Stimulated activated CD8-positive, alpha-beta memory T cell treated with anti-CD3 and anti-CD28 coated beads, Interleukin-7, amount 100 ng/mL, for 48 hours (primary cell): Measurements from ENCODE around the gene NBPF12.
"Not testable (repeated sequence)": the region's sequence is repeated elsewhere in the genome, so short reads cannot be mapped to it uniquely, and the experiment has no call there.

ENCODE experiments used
- DNase-seq, 2 donors: peaks; one replicate each; pipeline ENCODE4 v3.0.0-alpha.2; 2020; ENCODE audit warnings: low read depth in 1 of 2; ENCODE audit errors: extremely low read depth in 1 of 2

Gene NBPF12

GRCh38 chr1:146938242-146938902, at the start of gene NBPF12:
Gene NBPF12, plus strand, starts transcription at chr1:146938324. Its CDS starts 21,820 bp downstream, at chr1:146960144.
- peak; percentile 69 to 76 for DNase-seq

DNA sequence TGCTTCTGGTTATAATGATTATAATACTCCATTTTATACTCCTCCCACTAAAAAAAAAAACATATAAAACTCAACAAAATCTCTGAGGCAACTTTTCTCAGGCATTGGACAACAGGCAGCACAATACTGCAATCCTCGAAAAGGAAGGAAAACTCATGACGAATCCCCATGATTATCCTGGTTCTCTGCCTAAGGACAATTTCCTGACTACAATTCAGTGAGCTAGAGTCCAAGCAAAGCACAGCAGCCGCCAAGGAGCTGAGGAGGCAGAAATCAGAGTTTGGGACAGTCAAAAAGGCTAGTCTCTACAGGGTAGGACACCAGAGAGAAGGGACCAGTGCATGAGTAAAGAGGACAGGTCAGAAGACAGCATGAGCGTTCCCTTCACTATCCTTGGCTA, 46.8 kb upstream of the NBPF12 start:
- DNase-seq, result not testable (repeated sequence)

- not testable (repeated sequence) for DNase-seq
These were observed 45.8 kb upstream of the NBPF12 start for GRCh38 chr1:146892331-146892730.

DNA sequence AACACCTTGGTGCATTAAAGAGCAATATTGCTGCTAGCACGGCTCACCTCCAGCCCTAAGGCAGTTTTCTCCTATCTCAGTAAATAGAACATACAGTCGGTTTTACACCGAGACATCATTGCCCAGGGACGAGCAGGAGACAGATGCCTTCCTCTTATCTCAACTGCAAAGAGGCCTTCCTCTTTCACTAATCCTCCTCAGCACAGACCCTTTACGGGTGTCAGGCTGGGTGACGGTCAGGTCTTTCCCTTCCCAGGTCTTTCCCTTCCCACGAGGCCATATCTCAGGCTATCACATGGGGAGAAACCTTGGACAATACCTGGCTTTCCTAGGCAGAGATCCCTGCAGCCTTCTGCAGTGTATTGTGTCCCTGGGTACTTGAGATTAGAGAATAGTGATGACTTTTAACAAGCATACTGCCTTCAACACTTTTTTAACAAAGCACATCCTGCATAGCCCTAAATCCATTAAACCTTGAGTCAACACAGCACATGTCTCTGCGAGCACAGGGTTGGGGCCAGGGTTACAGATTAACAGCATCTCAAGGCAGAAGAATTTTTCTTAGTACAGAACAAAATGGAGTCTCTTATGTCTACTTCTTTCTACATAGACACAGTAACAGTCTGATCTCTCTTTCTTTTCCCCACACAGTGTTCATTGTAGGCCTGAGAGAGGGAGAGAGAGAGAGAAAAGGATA, 30.4 kb upstream of the NBPF12 start:
- not testable (repeated sequence) for DNase-seq

- not testable (repeated sequence) for DNase-seq
These were observed 25.1 kb upstream of the NBPF12 start for GRCh38 chr1:146912975-146913374.

GRCh38 chr1:146920811-146921210, 17.3 kb upstream of the NBPF12 start:
- not testable (repeated sequence) for DNase-seq

GRCh38 chr1:146922614-146923013, 15.5 kb upstream of the NBPF12 start:
- not testable (repeated sequence) for DNase-seq

DNA sequence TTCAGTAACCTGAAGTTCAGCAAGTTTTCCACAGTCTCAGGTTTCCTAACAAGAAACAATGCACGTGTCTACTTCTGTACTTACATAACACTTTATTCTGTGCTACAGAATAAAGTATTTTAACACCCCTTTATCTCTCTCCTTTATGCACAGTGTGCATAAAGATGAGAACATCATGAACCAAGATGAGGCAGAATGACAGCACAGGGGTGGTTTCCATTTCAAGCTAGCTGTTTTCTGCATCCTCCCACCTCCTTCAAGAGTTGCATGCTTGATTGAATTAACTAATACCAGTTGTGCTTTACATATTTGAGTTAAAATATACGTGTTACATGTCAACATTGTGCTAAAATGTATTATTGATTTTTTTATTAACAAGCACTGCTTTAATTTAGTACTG, 14.0 kb upstream of the NBPF12 start:
- not testable (repeated sequence) for DNase-seq

DNA sequence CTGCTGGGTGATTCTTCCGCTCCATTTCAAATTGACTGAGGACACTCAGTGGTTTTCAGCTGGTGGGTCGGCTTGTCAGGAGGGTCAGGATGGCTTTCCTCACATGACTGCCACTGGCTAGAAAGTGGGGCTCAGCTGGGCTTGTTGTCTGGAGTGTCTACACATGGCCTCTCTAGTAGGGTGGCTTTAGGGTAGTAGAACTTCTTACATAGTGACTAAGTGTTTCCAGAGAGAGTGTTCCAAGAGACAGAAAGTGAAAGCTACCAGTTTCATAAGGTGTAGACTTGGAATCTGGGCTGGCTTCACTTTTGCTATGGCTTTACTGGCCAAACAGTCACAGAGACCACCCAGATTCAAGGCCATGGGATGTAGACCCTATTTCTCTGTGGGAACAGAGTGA, 11.7 kb upstream of the NBPF12 start:
- not testable (repeated sequence) for DNase-seq

DNA sequence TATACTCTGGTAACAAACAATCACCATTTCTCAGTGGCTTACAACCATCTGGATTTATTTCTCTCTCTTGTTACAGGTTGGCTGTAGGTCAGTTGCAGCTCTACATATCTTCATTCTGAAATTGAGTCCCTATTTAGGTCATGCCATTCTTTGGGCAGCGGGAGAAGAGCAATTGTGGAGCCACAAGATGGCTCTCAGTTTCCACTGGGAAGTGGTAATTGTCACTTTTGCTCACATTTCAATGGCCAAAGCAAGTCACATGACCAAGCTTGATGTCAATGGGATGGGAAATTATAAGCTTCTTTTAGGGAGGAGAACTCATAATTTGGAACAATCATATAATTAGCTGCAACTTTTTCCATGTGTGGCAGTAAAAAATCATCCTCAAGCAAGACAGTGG, 7.9 kb upstream of the NBPF12 start:
- not testable (repeated sequence) for DNase-seq

DNA sequence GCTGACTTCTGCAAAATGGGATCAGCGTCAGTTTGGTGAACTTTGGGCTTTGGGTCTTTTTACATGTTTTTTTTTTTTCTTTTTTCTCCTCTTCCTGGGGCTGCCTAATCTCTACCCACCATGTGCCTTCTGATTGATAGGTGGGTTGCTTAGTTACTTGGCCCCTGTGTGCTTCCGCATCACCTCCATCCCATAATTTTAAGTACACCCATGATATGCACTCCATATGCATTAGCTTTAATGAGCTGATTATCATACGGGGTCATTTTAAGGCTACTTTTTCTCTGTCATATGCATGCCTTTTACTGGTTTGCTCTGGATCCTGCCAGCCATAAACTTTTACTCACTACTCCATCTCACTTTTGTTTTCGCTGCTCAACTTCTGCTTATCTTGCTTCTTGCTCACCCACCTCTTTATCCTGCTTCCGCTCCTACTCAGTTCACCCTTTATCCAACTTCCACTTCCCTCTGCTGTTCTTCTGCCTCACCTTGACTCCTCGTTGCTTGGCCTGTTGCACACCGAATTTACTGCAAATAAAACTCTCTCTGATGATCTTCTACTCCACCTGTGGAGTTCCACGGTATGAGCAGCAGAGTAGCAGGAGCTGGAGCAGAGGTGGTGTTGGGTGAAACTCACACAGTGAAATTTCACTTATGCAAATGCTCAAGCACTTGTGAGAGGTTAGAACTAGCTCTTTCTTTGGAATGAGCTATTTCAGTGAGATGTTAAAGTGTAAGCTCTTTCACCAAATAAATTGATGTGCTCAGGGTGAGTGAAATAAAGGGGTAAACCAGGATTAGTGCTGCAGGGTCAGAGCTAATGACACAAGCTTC, 3.5 kb upstream of the NBPF12 start:
- not testable (repeated sequence) for DNase-seq

DNA sequence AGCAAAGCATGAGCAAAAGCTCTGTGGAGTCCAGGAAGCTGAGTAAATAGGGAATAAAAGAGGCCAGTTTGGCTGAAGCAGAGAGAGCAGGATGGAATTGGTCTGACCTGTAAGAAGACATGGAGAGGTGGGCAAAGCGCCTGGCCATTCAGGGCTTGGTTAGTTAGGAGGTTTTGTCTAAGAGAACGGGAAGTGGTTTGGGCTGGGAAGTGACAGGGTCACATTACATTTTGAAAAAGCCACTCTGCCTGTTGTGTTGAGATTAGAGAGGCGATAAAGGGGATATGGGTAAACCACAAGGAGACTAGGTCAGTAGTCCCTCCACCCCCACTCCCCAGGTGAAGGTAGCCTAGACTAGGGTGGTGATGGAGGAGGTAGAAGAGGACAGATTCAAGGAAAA, 662 bp upstream of the NBPF12 start:
- not testable (repeated sequence) for DNase-seq

DNA sequence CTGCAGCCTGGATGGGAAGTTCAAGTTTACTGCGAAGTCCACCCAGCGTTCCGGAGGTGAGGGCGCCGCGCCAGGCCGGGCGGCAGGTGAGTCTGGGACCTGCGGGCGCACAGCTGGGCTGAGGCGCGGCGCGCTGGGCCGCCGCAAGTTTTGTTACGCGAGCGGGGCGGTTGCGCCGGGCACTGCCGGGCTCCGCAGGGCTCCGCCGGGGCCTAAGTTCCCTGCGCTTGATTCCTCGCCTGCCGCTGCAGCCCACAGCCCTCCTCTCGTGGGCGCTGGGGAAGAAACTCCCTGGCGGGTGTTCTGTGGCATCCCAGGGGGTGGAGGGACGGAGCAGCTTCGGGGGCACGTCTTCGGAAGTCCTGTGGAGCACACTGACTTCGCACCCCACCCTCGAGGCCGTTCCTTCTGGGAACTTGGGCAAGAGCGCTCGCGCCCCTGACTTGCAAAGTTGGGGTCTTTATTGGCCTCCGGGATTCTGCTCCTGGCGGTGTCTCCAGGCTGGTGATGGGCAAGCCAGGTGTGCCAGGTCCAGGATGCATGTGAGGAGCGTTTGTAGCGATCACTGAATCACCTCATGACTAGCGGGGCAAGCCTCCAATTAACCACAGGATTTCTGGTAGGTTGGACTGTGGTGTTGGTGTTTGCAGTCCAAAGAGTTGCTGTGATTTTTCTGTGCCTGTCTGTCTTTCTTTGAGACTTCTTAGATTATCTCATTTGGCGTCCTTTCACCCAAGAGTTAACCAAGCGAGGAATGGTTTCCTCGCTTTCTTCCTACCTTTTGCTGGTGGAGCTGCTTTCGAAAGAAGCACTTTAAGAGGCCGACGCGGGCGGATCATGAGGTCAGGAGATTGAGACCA, 1.0 kb downstream of the NBPF12 start:
- DNase-seq, result not testable (repeated sequence)

DNA sequence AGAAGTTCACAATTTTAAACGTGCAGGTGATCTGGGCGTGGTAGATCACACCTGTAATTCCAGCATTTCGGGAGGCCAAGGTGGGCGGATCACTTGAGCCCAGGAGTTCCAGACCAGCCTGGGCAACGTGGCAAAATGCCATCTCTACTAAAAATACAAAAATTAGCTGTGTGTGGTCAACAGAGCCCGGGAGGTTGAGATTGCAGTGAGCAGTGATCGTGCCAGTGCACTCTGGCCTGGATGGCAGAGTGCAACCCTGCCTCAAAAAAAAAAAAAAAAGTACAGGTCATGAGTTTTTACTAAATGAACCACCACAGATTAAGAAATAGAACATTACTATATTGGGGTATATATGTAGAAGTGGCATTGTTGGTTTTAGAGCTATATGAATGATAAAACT, 2.2 kb downstream of the NBPF12 start:
- DNase-seq, result not testable (repeated sequence)

DNA sequence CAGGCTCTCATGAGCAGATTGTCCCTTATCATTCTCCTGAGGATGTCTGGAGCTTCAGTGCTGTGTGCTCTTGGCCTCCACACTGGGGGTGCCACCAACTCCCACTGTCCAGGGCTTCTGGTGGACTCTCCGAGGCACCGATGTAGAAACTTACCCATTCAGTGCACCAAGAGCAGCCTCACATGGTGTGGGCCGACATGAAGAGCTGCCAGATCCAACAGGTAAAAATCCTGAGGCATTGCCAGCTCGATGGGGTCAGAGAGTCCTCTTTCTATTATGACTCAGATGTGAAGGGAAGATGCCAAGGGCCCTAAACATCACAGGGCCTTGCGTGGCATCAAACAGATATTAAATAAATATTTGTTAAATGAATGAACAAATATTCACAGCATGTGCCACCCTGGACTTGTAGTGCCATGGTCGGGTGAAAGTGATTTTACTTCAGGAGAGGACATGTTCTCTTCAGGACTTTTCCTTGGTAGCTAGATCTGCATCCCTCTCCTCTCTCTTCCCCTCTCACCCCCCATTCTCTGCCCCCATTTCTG, 5.3 kb downstream of the NBPF12 start:
- DNase-seq, result not testable (repeated sequence)

GRCh38 chr1:146948127-146948526, 10.0 kb downstream of the NBPF12 start:
- not testable (repeated sequence) for DNase-seq

DNA sequence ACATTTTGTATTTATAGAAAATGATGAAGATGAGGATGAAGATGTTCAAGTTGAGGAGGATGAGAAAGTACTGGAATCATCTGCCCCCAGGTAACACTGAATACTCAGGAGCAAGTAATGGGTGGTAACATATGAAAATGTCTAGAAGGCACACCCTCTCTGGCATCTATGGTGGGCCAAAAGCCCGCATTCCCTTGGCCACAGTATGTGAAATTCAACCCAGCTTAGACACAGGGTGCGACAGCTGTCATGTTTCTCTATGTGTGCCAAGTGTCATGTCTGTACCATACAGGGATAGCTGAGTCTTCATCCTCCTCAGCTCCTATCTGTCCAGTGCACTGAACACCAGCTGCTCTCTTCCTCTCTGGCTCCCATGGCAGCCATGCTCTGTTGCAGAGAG, 26.2 kb downstream of the NBPF12 start:
- not testable (repeated sequence) for DNase-seq

- not testable (repeated sequence) for DNase-seq
These were observed 28.2 kb downstream of the NBPF12 start for GRCh38 chr1:146966351-146966750.

DNA sequence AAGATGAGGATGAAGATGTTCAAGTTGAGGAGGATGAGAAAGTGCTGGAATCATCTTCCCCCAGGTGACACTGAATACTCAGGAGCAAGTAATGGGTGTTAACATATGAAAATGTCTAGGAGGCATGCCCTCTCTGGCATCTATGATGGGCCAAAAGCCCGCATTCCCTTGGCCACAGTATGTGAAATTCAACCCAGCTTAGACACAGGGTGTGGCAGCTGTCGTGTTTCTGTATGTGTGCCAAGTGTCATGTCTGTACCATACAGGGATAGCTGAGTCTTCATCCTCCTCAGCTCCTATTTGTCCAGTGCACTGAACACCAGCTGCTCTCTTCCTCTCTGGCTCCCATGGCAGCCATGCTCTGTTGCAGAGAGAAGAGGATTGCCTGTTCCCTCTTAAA, 32.5 kb downstream of the NBPF12 start:
- DNase-seq, result not testable (repeated sequence)

DNA sequence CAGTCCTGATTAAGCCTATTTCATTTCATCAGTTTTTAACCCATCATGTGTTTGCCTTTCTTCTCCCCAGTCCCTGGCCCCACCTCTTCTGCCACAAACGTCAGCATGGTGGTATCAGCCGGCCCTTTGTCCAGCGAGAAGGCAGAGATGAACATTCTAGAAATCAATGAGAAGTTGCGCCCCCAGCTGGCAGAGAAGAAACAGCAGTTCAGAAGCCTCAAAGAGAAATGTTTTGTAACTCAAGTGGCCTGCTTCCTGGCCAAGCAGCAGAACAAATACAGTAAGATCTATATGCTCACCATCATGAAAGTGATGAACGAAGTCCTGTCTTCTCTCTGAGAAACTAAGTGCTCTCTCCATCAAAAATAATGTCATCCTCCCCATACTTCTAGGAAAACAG, 34.6 kb downstream of the NBPF12 start:
- not testable (repeated sequence) for DNase-seq
